HL-60 (cell line): ENCODE results near the gene TTYH3.

Source experiments
- SPI1 ChIP-seq: IDR thresholded peaks from 2 replicates; pipeline ENCODE4 v1.6.1; 2012; ENCODE audit warnings: low read depth, mild to moderate bottlenecking, borderline replicate concordance
- TF ChIP-seq, protein P1 (sequence below): IDR thresholded peaks from one replicate; pipeline ENCODE4 v1.5.1; 2011; ENCODE audit warnings: low read length, control low read depth, inconsistent platforms; ENCODE audit not compliant: insufficient read depth
- TF ChIP-seq, protein P2 (sequence below): IDR thresholded peaks from 2 replicates; pipeline ENCODE4 v1.6.1; 2012; ENCODE audit warnings: low read depth; ENCODE audit not compliant: insufficient replicate concordance

DNA sequence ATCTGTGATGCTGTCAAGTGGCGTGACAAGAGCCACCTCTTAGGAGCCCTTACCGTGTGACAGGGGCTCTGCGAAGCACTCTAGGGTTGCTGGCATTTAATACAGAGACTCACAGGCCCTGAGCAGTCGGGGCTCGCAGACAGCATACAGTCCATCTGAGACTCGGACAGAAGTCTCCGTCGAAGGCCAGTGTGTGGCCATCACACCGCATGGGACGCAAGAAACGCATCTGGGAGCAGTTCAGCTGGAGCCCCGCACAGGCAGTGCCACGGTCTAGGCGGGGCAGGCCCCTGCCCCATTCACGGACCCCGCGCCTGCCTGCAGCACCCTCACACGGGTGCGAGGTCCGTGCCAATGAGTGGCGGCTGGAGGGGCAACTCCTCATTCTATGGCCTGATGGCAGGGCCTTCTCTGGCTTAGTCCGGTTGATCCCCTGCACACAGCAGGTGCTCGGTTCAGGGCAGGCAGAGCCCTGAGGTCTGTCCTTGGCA lies 39.4 kb upstream of the TTYH3 start:
- TF ChIP-seq, protein P1, sequence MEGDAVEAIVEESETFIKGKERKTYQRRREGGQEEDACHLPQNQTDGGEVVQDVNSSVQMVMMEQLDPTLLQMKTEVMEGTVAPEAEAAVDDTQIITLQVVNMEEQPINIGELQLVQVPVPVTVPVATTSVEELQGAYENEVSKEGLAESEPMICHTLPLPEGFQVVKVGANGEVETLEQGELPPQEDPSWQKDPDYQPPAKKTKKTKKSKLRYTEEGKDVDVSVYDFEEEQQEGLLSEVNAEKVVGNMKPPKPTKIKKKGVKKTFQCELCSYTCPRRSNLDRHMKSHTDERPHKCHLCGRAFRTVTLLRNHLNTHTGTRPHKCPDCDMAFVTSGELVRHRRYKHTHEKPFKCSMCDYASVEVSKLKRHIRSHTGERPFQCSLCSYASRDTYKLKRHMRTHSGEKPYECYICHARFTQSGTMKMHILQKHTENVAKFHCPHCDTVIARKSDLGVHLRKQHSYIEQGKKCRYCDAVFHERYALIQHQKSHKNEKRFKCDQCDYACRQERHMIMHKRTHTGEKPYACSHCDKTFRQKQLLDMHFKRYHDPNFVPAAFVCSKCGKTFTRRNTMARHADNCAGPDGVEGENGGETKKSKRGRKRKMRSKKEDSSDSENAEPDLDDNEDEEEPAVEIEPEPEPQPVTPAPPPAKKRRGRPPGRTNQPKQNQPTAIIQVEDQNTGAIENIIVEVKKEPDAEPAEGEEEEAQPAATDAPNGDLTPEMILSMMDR: no peak
- TF ChIP-seq, protein P2, sequence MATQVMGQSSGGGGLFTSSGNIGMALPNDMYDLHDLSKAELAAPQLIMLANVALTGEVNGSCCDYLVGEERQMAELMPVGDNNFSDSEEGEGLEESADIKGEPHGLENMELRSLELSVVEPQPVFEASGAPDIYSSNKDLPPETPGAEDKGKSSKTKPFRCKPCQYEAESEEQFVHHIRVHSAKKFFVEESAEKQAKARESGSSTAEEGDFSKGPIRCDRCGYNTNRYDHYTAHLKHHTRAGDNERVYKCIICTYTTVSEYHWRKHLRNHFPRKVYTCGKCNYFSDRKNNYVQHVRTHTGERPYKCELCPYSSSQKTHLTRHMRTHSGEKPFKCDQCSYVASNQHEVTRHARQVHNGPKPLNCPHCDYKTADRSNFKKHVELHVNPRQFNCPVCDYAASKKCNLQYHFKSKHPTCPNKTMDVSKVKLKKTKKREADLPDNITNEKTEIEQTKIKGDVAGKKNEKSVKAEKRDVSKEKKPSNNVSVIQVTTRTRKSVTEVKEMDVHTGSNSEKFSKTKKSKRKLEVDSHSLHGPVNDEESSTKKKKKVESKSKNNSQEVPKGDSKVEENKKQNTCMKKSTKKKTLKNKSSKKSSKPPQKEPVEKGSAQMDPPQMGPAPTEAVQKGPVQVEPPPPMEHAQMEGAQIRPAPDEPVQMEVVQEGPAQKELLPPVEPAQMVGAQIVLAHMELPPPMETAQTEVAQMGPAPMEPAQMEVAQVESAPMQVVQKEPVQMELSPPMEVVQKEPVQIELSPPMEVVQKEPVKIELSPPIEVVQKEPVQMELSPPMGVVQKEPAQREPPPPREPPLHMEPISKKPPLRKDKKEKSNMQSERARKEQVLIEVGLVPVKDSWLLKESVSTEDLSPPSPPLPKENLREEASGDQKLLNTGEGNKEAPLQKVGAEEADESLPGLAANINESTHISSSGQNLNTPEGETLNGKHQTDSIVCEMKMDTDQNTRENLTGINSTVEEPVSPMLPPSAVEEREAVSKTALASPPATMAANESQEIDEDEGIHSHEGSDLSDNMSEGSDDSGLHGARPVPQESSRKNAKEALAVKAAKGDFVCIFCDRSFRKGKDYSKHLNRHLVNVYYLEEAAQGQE: no peak
- TF ChIP-seq SPI1: no peak
